Fibroblast of mammary gland (primary cell): Measurements from ENCODE around the gene GBP7.

Experiments
- DNase-seq: peaks from one replicate; pipeline ENCODE4 v3.0.0-alpha.2; 2010; ENCODE audit warnings: low read depth
- H3K4me3 ChIP-seq: 2 replicates; pipeline ENCODE4 v1.5.1; 2011; ENCODE audit warnings: low read depth, mild to moderate bottlenecking, low read length, moderate library complexity; ENCODE audit not compliant: control insufficient read depth
- TF ChIP-seq, protein P1 (sequence below): conservative IDR thresholded peaks from 2 replicates; pipeline ENCODE4 v1.5.1; 2011; ENCODE audit warnings: low read depth, low read length, inconsistent platforms; ENCODE audit not compliant: control insufficient read depth, insufficient read depth

The GBP7 gene

DNA sequence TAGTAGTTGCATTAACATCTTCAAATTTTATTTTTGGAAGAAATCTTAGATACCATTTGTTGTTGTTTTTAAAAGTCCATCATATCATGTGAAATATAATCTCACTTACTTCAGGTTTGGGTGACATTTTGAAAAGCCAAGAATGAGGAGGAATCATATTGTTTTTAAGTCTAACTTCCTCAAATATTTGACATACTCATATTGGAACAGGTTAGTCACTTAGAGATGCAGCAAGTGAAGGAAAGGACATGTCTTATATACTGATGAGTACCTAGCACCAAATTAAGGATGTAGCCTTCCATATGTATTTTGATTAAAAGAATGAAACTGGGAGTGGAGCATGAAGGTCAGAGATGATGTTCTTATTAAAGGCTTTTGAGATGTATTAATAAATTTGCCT, 73.8 kb downstream of the GBP7 start:
- TF ChIP-seq, protein P1, sequence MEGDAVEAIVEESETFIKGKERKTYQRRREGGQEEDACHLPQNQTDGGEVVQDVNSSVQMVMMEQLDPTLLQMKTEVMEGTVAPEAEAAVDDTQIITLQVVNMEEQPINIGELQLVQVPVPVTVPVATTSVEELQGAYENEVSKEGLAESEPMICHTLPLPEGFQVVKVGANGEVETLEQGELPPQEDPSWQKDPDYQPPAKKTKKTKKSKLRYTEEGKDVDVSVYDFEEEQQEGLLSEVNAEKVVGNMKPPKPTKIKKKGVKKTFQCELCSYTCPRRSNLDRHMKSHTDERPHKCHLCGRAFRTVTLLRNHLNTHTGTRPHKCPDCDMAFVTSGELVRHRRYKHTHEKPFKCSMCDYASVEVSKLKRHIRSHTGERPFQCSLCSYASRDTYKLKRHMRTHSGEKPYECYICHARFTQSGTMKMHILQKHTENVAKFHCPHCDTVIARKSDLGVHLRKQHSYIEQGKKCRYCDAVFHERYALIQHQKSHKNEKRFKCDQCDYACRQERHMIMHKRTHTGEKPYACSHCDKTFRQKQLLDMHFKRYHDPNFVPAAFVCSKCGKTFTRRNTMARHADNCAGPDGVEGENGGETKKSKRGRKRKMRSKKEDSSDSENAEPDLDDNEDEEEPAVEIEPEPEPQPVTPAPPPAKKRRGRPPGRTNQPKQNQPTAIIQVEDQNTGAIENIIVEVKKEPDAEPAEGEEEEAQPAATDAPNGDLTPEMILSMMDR = no peak
- DNase-seq = no peak
- no peak overlapping the region for H3K4me3 ChIP-seq

DNA sequence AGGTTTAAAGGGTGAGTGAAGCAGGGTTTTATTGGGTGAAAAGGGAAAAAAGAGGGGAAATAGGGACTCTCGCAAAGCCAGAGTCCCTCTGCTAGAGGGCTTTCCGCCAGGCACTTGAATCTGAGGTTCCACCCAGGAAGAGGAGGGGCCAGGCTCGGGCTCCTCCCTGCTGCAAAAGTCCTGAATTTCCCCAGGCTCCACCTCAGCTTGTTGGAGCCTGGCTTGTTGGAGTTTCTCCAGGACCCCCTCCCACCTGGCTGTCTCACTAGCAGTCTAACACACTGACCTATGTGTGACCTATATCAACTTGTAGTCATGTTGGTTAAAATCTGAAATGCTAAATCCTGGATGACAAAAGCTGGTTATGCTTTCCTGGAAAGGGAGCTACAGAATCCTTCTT, 75.4 kb downstream of the GBP7 start:
- H3K4me3 ChIP-seq = no peak overlapping the region
- TF ChIP-seq, protein P1 = no peak
- no peak for DNase-seq

DNA sequence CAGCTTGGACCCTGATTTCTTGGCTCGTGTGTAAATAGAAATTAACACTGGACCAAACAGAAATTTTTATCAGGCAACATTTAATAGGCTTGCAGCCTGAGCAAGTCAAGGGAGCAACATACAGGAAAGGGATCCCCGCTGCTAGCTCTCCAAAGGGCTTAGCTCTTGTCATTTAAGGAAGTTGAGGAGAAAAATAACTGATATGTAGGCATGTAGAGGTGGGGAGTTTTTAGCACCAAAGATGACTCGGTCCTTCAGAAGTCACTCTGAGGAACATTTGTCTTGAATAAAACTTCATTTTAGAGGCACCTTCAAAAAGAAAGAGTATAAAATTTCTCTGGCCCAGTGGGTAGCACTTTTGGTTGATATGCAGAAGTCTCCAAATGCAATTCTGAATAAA, 76.9 kb downstream of the GBP7 start:
- no peak for DNase-seq
- TF ChIP-seq, protein P1 = no peak
- no peak overlapping the region for H3K4me3 ChIP-seq

DNA sequence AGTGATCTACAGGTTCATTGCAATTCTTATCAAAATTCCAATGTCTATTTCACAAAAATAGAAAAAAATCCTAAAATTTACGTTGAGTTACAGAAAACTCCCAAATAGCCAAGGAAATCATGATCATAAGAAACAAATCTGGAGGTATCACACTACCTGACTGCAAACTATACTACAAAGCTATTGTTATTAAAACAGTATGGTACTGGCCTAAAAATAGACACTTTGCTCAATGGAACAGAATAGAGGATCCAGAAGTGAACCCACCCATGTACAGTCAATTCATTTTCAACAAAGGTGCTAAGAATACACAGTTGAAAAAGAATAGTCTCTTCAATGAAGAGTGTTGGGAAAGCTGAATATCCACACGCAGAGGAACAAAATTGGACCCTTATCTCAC, 80.1 kb downstream of the GBP7 start:
- no peak for DNase-seq
- H3K4me3 ChIP-seq = no peak overlapping the region
- TF ChIP-seq, protein P1 = no peak

DNA sequence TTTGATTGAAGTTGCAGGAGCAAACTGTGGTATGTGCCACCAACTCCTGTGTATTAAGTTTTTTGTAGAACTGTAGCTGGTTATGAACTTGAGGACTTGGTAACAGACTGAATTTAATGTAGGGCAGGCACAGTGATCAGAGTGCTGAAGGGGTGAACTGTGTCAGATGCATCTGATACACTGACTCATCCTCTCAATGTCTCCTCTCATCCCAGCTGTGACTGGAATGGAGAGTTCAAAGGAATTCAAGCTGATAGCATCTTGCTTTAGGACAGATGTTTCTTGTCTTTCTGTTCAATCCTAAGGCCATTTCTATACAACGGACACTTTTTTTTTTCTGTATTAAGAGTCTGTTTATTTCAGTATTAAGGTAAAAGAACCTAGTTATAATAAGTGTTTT, 85.8 kb downstream of the GBP7 start:
- TF ChIP-seq, protein P1 = no peak
- no peak overlapping the region for H3K4me3 ChIP-seq
- DNase-seq = no peak

DNA sequence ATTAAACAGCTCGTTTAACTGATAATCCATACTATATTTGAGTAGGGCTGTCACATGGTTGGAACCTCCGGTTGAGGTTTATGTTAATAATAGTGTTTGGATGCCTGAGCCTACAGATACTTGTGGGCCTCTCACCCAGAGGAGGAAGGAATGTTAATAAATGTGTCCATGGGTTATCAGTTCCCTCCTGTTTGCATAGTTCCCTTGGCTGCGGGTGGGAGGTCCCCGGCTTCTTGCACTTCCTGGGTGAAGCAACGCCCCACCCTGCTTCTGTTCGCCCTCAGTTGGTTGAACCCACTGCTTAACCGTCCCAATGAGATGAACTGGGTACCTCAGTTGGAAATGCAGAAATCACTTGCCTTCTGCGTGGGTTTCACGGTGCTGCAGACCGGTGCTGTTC, 87.2 kb downstream of the GBP7 start:
- no peak overlapping the region for H3K4me3 ChIP-seq
- TF ChIP-seq, protein P1 = no peak

DNA sequence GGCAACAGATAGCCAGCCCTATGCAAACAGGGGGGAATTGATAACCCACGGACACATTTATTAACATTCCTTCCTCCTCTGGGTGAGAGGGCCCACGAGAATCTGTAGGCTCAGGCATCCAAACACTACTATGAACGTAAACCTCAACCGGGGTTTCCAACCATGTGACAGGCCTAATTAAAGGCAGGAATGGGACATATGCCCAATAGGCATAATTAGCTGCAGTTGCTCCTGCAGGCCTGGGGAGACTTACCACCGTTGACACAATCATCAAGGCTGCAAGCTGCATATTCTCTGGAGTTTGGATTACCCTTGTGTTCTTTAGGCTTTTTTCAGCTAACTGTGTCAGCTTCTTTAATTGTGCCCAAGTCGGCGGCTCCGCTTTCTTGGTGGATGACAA, 88.6 kb downstream of the GBP7 start:
- H3K4me3 ChIP-seq = no peak overlapping the region
- no peak for DNase-seq
- TF ChIP-seq, protein P1 = no peak

More for the DNA sequence above, 87.2 kb downstream of the GBP7 start:
- DNase-seq = no peak
